Retina (tissue), 1 donor: ENCODE results near the gene TMEM183A.
"Not testable (repeated sequence)": the region's sequence is repeated elsewhere in the genome, so short reads cannot be mapped to it uniquely, and the experiment has no call there.

Source experiments
- DNase-seq: peaks from one replicate; pipeline ENCODE4 v3.0.0-alpha.2; 2016

TMEM183A gene

GRCh38 chr1:202987922-202988583 lies 19.1 kb upstream of the TMEM183A start:
- DNase-seq: no peak

GRCh38 chr1:202989879-202990278 lies 17.3 kb upstream of the TMEM183A start:
- no peak for DNase-seq

GRCh38 chr1:202991112-202991511 lies 16.1 kb upstream of the TMEM183A start:
- no peak for DNase-seq

- no peak for DNase-seq
Observed at GRCh38 chr1:202994756-202995155, 12.4 kb upstream of the TMEM183A start.

GRCh38 chr1:202998836-202999750 lies 8.1 kb upstream of the TMEM183A start:
- peak; percentile 40 for DNase-seq

- no peak for DNase-seq
Observed at GRCh38 chr1:203000217-203000944, 6.8 kb upstream of the TMEM183A start.

- DNase-seq: no peak
Observed at GRCh38 chr1:203001986-203002385, 5.2 kb upstream of the TMEM183A start.

- DNase-seq: no peak
Observed at GRCh38 chr1:203002951-203003350, 4.2 kb upstream of the TMEM183A start.

GRCh38 chr1:203005395-203006142 lies 1.6 kb upstream of the TMEM183A start:
- not testable (repeated sequence) for DNase-seq

- no peak for DNase-seq
Observed at GRCh38 chr1:203009185-203009584, 2.0 kb downstream of the TMEM183A start.

- DNase-seq: no peak
Observed at GRCh38 chr1:203011582-203011981, 4.4 kb downstream of the TMEM183A start.

- no peak for DNase-seq
Observed at GRCh38 chr1:203017061-203017460, 9.9 kb downstream of the TMEM183A start.

- DNase-seq: no peak
Observed at GRCh38 chr1:203017692-203018091, 10.5 kb downstream of the TMEM183A start.

GRCh38 chr1:203022855-203023254 lies 15.7 kb downstream of the TMEM183A start:
- DNase-seq: not testable (repeated sequence)

- DNase-seq: no peak
Observed at GRCh38 chr1:203025686-203026030, 18.5 kb downstream of the TMEM183A start.

- peak; percentile 89 for DNase-seq
Observed at GRCh38 chr1:203026031-203026665, 19.0 kb downstream of the TMEM183A start, which contains the start of gene PPFIA4. PPFIA4 (plus strand) TSS chr1:203026491; CDS start chr1:203039009, 12,518 bp downstream.

GRCh38 chr1:203026666-203027663 lies 19.8 kb downstream of the TMEM183A start:
- peak; percentile 88 for DNase-seq

GRCh38 chr1:203028067-203028783 lies 21.1 kb downstream of the TMEM183A start:
- peak; percentile 35 for DNase-seq

- DNase-seq: peak; percentile 11
Observed at GRCh38 chr1:203028784-203029553, 21.8 kb downstream of the TMEM183A start.
